Posterior vena cava (tissue), 2 donors: ENCODE results near the gene PPP2R3A. TPM values are rescaled to one million over a fixed set of nuclear protein-coding genes. Genes with fewer than 3 reads are reported as not detected.
"Not testable (repeated sequence)": the region's sequence is repeated elsewhere in the genome, so short reads cannot be mapped to it uniquely, and the experiment has no call there.

Experiments used
- DNase-seq: peaks from one replicate; pipeline ENCODE4 v3.0.0-alpha.2; 2020; ENCODE audit warnings: low spot score
- intact Hi-C, 2 donors: fragments of 100-400 bp; cut with DNase I; formaldehyde crosslinking; loops; one replicate each; pipeline versions ENCODE4 v1.14.1 to v1.14.2; 2022 to 2023
- total RNA-seq, 2 donors: library from RNA; stranded (reverse); fragmentation: NEBNext Ultra II Directional; extraction: Animal tissue kit (Norgen Biotek cat#: 25700); gene quantifications; one replicate each; pipeline ENCODE4 v1.2.1, GENCODE V29; 2021
- donor health status: DM: yes; HTN: yes; CAD: no.
- donor health status: DM: yes; HTN: yes; CAD: no.

Gene PPP2R3A
- total RNA-seq, 2 donors from 2014 or later = 10.6 to 18.7 TPM

- DNase-seq = no peak
- intact Hi-C loops = loop anchor here (5.0 to 10.0 kb wide), 2 partner anchors 684 to 941 kb away; partner anchors contain the start of gene STAG1 (in 1 of the 2)
Measured at GRCh38 chr3:136070953-136071949, 105.7 kb downstream of the PPP2R3A start.

- DNase-seq = no peak
- intact Hi-C loops = loop anchor here (5.0 to 10.0 kb wide), 2 partner anchors 680 to 938 kb away; partner anchors contain the start of gene STAG1 (in 1 of the 2)
Measured at GRCh38 chr3:136074546-136075170, 109.1 kb downstream of the PPP2R3A start.

- no peak for DNase-seq
Measured at GRCh38 chr3:136075218-136075808, 109.8 kb downstream of the PPP2R3A start.

GRCh38 chr3:136075811-136076210 is 110.3 kb downstream of the PPP2R3A start:
- intact Hi-C loops = loop anchor here in 1 of 2 donors (10.0 kb wide), 1 partner anchor 679 kb away; the partner anchor contains the start of gene STAG1
- no peak for DNase-seq

More at GRCh38 chr3:136075218-136075808, 109.8 kb downstream of the PPP2R3A start:
- intact Hi-C loops = loop anchor here in 1 of 2 donors (10.0 kb wide), 1 partner anchor 679 kb away; the partner anchor contains the start of gene STAG1

- intact Hi-C loops = loop anchor here in 1 of 2 donors (10.0 kb wide), 1 partner anchor 676 kb away; the partner anchor contains the start of gene STAG1
- no peak for DNase-seq
Measured at GRCh38 chr3:136078421-136079364, 113.2 kb downstream of the PPP2R3A start.

GRCh38 chr3:136083641-136084382 is 118.3 kb downstream of the PPP2R3A start:
- intact Hi-C loops = loop anchor here in 1 of 2 donors (10.0 kb wide), 1 partner anchor 171 kb away; the partner anchor contains the start of gene PCCB
- not testable (repeated sequence) for DNase-seq

- intact Hi-C loops = loop anchor here in 1 of 2 donors (10.0 kb wide), 1 partner anchor 170 kb away; the partner anchor contains the start of gene PCCB
- DNase-seq = not testable (repeated sequence)
Measured at GRCh38 chr3:136085067-136085466, 119.5 kb downstream of the PPP2R3A start.

- no peak for DNase-seq
- intact Hi-C loops = no loop called here
Measured at GRCh38 chr3:136093771-136094170, 128.2 kb downstream of the PPP2R3A start.

- no peak for DNase-seq
- intact Hi-C loops = no loop called here
Measured at GRCh38 chr3:136105044-136105443, 139.5 kb downstream of the PPP2R3A start.

GRCh38 chr3:136106101-136106500 is 140.6 kb downstream of the PPP2R3A start:
- no peak for DNase-seq
- intact Hi-C loops = no loop called here

GRCh38 chr3:136109499-136109898 is 144.0 kb downstream of the PPP2R3A start:
- no peak for DNase-seq
- intact Hi-C loops = no loop called here

- intact Hi-C loops = no loop called here
- no peak for DNase-seq
Measured at GRCh38 chr3:136110481-136110880, 145.0 kb downstream of the PPP2R3A start.

GRCh38 chr3:136114421-136114820 is 148.9 kb downstream of the PPP2R3A start:
- DNase-seq = no peak
- intact Hi-C loops = no loop called here

GRCh38 chr3:136119332-136119731 is 153.8 kb downstream of the PPP2R3A start:
- DNase-seq, intact Hi-C loops: not testable (repeated sequence)

- DNase-seq, intact Hi-C loops: not testable (repeated sequence)
Measured at GRCh38 chr3:136119783-136120182, 154.3 kb downstream of the PPP2R3A start.

GRCh38 chr3:136120373-136121348 is 155.1 kb downstream of the PPP2R3A start:
- intact Hi-C loops = no loop called here
- DNase-seq = no peak
